MM.1S (cell line): ENCODE results near the gene SMPD2.

Source experiments
- DNase-seq: peaks from one replicate; pipeline ENCODE4 v3.0.0-alpha.2; 2015
- H2AFZ ChIP-seq: fragments of 300-600 bp; sonication (generic); 2 replicates; pipeline ENCODE4 v1.6.0; 2016; ENCODE audit warnings: antibody characterized with exemption, low read length
- H3F3A ChIP-seq: fragments of 300-600 bp; sonication (generic); 2 replicates; pipeline ENCODE4 v1.6.1; 2016; ENCODE audit warnings: mild to moderate bottlenecking, antibody characterized with exemption, low read length, moderate library complexity, mixed read lengths; ENCODE audit not compliant: insufficient read depth
- H3K27ac ChIP-seq: fragments of 300-600 bp; sonication (generic); 2 replicates; pipeline ENCODE4 v1.5.1; 2016; ENCODE audit warnings: mild to moderate bottlenecking, low read length
- H3K27me3 ChIP-seq: fragments of 300-600 bp; sonication (generic); replicated peaks from 2 replicates; pipeline ENCODE4 v1.6.0; 2016; ENCODE audit warnings: low read length; ENCODE audit not compliant: insufficient read depth
- H3K36me3 ChIP-seq: fragments of 300-600 bp; sonication (generic); replicated peaks from 2 replicates; pipeline ENCODE4 v1.6.1; 2016; ENCODE audit warnings: mild to moderate bottlenecking, low read length, mixed read lengths; ENCODE audit not compliant: insufficient read depth
- H3K4me1 ChIP-seq: fragments of 300-600 bp; sonication (generic); 2 replicates; pipeline ENCODE4 v1.6.1; 2016; ENCODE audit warnings: low read length, mixed read lengths
- H3K4me2 ChIP-seq: fragments of 300-600 bp; sonication (generic); 2 replicates; pipeline ENCODE4 v1.6.0; 2016; ENCODE audit warnings: low read depth, low read length
- H3K4me3 ChIP-seq: fragments of 300-600 bp; sonication (generic); 2 replicates; pipeline ENCODE4 v1.5.1; 2016; ENCODE audit warnings: low read length, mixed read lengths
- H3K79me2 ChIP-seq: fragments of 300-600 bp; sonication (generic); 2 replicates; pipeline ENCODE4 v1.6.1; 2016; ENCODE audit warnings: mixed run types, low read length, mixed read lengths
- H3K9ac ChIP-seq: fragments of 300-600 bp; sonication (generic); 2 replicates; pipeline ENCODE4 v1.6.1; 2016; ENCODE audit warnings: low read length, mixed read lengths
- H3K9me2 ChIP-seq: fragments of 300-600 bp; sonication (generic); replicated peaks from 2 replicates; pipeline ENCODE4 v1.6.1; 2016; ENCODE audit warnings: mild to moderate bottlenecking, low read length, mixed read lengths; ENCODE audit not compliant: insufficient read depth
- H3K9me3 ChIP-seq: fragments of 300-600 bp; sonication (generic); replicated peaks from 2 replicates; pipeline ENCODE4 v1.6.1; 2016; ENCODE audit warnings: mild to moderate bottlenecking, low read length, mixed read lengths; ENCODE audit not compliant: insufficient read depth
- H4K20me1 ChIP-seq: fragments of 300-600 bp; sonication (generic); 2 replicates; pipeline ENCODE4 v1.6.1; 2016; ENCODE audit warnings: mild to moderate bottlenecking, low read length, moderate library complexity, mixed read lengths; ENCODE audit not compliant: insufficient read depth
- EZH2 ChIP-seq: fragments of 300-600 bp; sonication (generic); optimal IDR thresholded peaks from 2 replicates; pipeline ENCODE3; 2017; ENCODE audit warnings: low read depth, mild to moderate bottlenecking, antibody characterized with exemption, low read length, mixed read lengths
- EZH2phosphoT487 ChIP-seq: fragments of 300-600 bp; sonication (generic); IDR thresholded peaks from 2 replicates; pipeline ENCODE4 v1.6.1; 2018; ENCODE audit warnings: antibody characterized with exemption, low read length
- TF ChIP-seq, protein P1 (sequence below): fragments of 300-600 bp; sonication (generic); IDR thresholded peaks from 2 replicates; pipeline ENCODE4 v1.5.1; 2016; ENCODE audit warnings: antibody characterized with exemption, low read length, mixed read lengths

The SMPD2 gene

GRCh38 chr6:109442393-109442924 lies 1.9 kb downstream of the SMPD2 start:
- Histone ChIP-seq H2AFZ (no peak overlapping the region), H3K27ac (no peak overlapping the region), H3K9ac (no peak overlapping the region), H3K27me3 (no peaks in the 10 kb centered on the region), H3K36me3 (no peaks in the 10 kb centered on the region; the same call in 1 of the 2 replicates), H3K4me3 (no peak overlapping the region; the same call in 1 of the 2 replicates), H4K20me1 (no peaks in the 10 kb centered on the region), H3F3A (peaks cover 6% of the 10 kb centered on the region; the same call in 1 of the 2 replicates), H3K4me2 (no peak overlapping the region), H3K9me3 (no peaks in the 10 kb centered on the region), H3K9me2 (no peaks in the 10 kb centered on the region), H3K79me2 (peaks cover 22% of the 10 kb centered on the region), H3K4me1 (0 out of 2 replicates have a peak, but pooled peaks cover 6% of the 10 kb centered on the region)
- DNase-seq = no peak
- no peak for TF ChIP-seq EZH2
- TF ChIP-seq EZH2phosphoT487 = no peak

DNA sequence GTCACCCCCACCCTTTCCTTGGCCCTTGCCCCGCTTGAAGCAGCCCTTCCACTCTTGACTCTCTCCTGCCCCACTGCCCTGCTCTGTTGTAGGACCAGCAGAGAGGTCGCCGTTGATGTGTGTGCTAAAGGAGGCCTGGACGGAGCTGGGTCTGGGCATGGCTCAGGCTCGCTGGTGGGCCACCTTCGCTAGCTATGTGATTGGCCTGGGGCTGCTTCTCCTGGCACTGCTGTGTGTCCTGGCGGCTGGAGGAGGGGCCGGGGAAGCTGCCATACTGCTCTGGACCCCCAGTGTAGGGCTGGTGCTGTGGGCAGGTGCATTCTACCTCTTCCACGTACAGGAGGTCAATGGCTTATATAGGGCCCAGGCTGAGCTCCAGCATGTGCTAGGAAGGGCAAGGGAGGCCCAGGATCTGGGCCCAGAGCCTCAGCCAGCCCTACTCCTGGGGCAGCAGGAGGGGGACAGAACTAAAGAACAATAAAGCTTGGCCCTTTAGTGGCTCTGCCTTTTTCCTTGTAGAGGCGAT lies 3.0 kb downstream of the SMPD2 start:
- Histone ChIP-seq H2AFZ (no peak overlapping the region), H3K4me3 (no peak overlapping the region), H3K9ac (no peak overlapping the region), H3K36me3 (no peaks in the 10 kb centered on the region; the same call in 1 of the 2 replicates), H3K9me3 (no peaks in the 10 kb centered on the region), H3K9me2 (no peaks in the 10 kb centered on the region), H3K27ac (no peak overlapping the region), H4K20me1 (no peaks in the 10 kb centered on the region), H3K79me2 (peaks cover 22% of the 10 kb centered on the region), H3K4me1 (0 out of 2 replicates have a peak, but pooled peaks cover 6% of the 10 kb centered on the region), H3K4me2 (no peak overlapping the region), H3K27me3 (no peaks in the 10 kb centered on the region), H3F3A (peaks cover 6% of the 10 kb centered on the region; the same call in 1 of the 2 replicates)
- no peak for DNase-seq
- no peak for TF ChIP-seq EZH2phosphoT487
- TF ChIP-seq, protein P1, sequence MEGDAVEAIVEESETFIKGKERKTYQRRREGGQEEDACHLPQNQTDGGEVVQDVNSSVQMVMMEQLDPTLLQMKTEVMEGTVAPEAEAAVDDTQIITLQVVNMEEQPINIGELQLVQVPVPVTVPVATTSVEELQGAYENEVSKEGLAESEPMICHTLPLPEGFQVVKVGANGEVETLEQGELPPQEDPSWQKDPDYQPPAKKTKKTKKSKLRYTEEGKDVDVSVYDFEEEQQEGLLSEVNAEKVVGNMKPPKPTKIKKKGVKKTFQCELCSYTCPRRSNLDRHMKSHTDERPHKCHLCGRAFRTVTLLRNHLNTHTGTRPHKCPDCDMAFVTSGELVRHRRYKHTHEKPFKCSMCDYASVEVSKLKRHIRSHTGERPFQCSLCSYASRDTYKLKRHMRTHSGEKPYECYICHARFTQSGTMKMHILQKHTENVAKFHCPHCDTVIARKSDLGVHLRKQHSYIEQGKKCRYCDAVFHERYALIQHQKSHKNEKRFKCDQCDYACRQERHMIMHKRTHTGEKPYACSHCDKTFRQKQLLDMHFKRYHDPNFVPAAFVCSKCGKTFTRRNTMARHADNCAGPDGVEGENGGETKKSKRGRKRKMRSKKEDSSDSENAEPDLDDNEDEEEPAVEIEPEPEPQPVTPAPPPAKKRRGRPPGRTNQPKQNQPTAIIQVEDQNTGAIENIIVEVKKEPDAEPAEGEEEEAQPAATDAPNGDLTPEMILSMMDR = no peak
- TF ChIP-seq EZH2 = no peak

GRCh38 chr6:109445382-109445781 lies 4.9 kb downstream of the SMPD2 start:
- Histone ChIP-seq H3K9ac (no peak overlapping the region), H2AFZ (no peak overlapping the region), H3F3A (peaks cover 6% of the 10 kb centered on the region; the same call in 1 of the 2 replicates), H3K27me3 (no peaks in the 10 kb centered on the region), H3K27ac (no peak overlapping the region), H3K4me3 (no peak overlapping the region), H3K4me1 (0 out of 2 replicates have a peak, but pooled peaks cover 6% of the 10 kb centered on the region), H3K4me2 (no peak overlapping the region), H3K9me2 (no peaks in the 10 kb centered on the region), H3K79me2 (peaks cover 22% of the 10 kb centered on the region), H3K36me3 (no peaks in the 10 kb centered on the region; the same call in 1 of the 2 replicates), H4K20me1 (no peaks in the 10 kb centered on the region), H3K9me3 (no peaks in the 10 kb centered on the region)
- TF ChIP-seq EZH2 = no peak
- TF ChIP-seq EZH2phosphoT487 = no peak
- TF ChIP-seq, protein P1 = no peak
- no peak for DNase-seq

GRCh38 chr6:109446072-109446471 lies 5.5 kb downstream of the SMPD2 start:
- no peaks in the 10 kb centered on the region for H3K9me2 ChIP-seq
- no peak overlapping the region for H3K27ac ChIP-seq
- peaks cover 6% of the 10 kb centered on the region; the same call in 1 of the 2 replicates for H3F3A ChIP-seq
- no peak overlapping the region for H3K4me2 ChIP-seq
- no peak overlapping the region for H3K4me3 ChIP-seq
- peaks cover 19% of the 10 kb centered on the region for H3K79me2 ChIP-seq
- no peak overlapping the region for H2AFZ ChIP-seq
- H3K9me3 ChIP-seq = no peaks in the 10 kb centered on the region
- no peak overlapping the region for H3K9ac ChIP-seq
- no peaks in the 10 kb centered on the region for H4K20me1 ChIP-seq
- H3K27me3 ChIP-seq = no peaks in the 10 kb centered on the region
- TF ChIP-seq EZH2 = no peak
- TF ChIP-seq, protein P1 = no peak
- TF ChIP-seq EZH2phosphoT487 = no peak
- no peaks in the 10 kb centered on the region; the same call in 1 of the 2 replicates for H3K36me3 ChIP-seq
- no peak for DNase-seq
- 0 out of 2 replicates have a peak, but pooled peaks cover 6% of the 10 kb centered on the region for H3K4me1 ChIP-seq
